Lung (tissue), 12 donors: ENCODE measurements around the gene KCTD16. TPM values are rescaled to one million over a fixed set of nuclear protein-coding genes. Genes with fewer than 3 reads are reported as not detected.

ENCODE experiments used
- ATAC-seq: fragments of 200-7000 bp; cut with Tn5 transposase; one replicate; pipeline ENCODE4 v1.9.1; 2020; ENCODE audit warnings: moderate number of reproducible peaks; ENCODE audit not compliant: insufficient read depth, low FRiP score
- DNase-seq, 3 donors: peaks; one replicate each; pipeline ENCODE4 v3.0.0-alpha.2; 2013 to 2017
- H3K27ac ChIP-seq, 2 donors: one replicate each; pipeline ENCODE4 v1.5.1; 2013; ENCODE audit warnings: mild to moderate bottlenecking in 2 of 2, moderate library complexity in 2 of 2, control low read depth in 1 of 2, inconsistent platforms in 1 of 2, low read depth in 1 of 2, low read length in 1 of 2
- H3K27me3 ChIP-seq, 3 donors: one replicate each; pipeline ENCODE4 v1.5.1; 2013; ENCODE audit warnings: low read length in 2 of 3; ENCODE audit not compliant: control insufficient read depth in 3 of 3, insufficient read depth in 3 of 3
- H3K36me3 ChIP-seq, 4 donors: one replicate each; pipeline ENCODE4 v1.5.1; 2013; ENCODE audit warnings: low read length in 4 of 4, mild to moderate bottlenecking in 1 of 4, moderate library complexity in 1 of 4; ENCODE audit not compliant: control insufficient read depth in 4 of 4, insufficient read depth in 4 of 4
- H3K4me1 ChIP-seq, 5 donors: one replicate each; pipeline ENCODE4 v1.5.1; 2013; ENCODE audit warnings: low read length in 5 of 5, mild to moderate bottlenecking in 2 of 5, moderate library complexity in 1 of 5; ENCODE audit not compliant: control insufficient read depth in 5 of 5, insufficient read depth in 5 of 5
- H3K4me3 ChIP-seq: one replicate; pipeline ENCODE4 v1.5.1; 2013; ENCODE audit warnings: mild to moderate bottlenecking, control low read depth, moderate library complexity
- H3K9ac ChIP-seq, 2 donors: one replicate each; pipeline ENCODE4 v1.5.1; 2013; ENCODE audit warnings: low read length in 2 of 2, control low read depth in 1 of 2; ENCODE audit not compliant: insufficient read depth in 1 of 2
- H3K9me3 ChIP-seq, 4 donors: one replicate each; pipeline ENCODE4 v1.5.1; 2013; ENCODE audit warnings: low read length in 3 of 4, mild to moderate bottlenecking in 1 of 4, moderate library complexity in 1 of 4; ENCODE audit not compliant: control insufficient read depth in 4 of 4, insufficient read depth in 3 of 4
- CTCF ChIP-seq: IDR thresholded peaks from 2 replicates; pipeline ENCODE4 v1.5.1; 2012; ENCODE audit warnings: mild to moderate bottlenecking; ENCODE audit errors: control extremely low read depth, extremely low read depth
- WGBS, 2 donors: extraction: QIAGEN DNeasy Blood & Tissue Kit; methylation state at CpG; one replicate each; pipeline ENCODE4 v1.1.7; 2013; 5-methylcytosine and 5-hydroxymethylcytosine counted together
- polyA plus RNA-seq, 2 donors: library from polyadenylated mRNA; stranded (reverse); fragments of 200-250 nt; gene quantifications; one replicate each; pipeline ENCODE4 v1.2.1, GENCODE V29; 2013
- total RNA-seq, 2 donors: library from RNA; depleted of rRNA in 1 of 2; stranded (reverse); fragments of >200 nt in 1 of 2; gene quantifications; one replicate each; pipeline ENCODE4 v1.2.1, GENCODE V29; 2014 to 2021
- donor health status: control.
- donor health status: control.
- donor health status: Bipolar disorder and iron deficiency.
- donor health status: healthy.
- donor health status: DM: yes; HTN: yes; CAD: no.

KCTD16 gene
- total and polyA plus RNA-seq, 4 donors: 0.07 to 0.63 (median 0.27) TPM

- no peaks in the 10 kb centered on the region for H3K36me3 ChIP-seq
- no peak overlapping the region for H3K9ac ChIP-seq
- H3K27ac ChIP-seq: no peak overlapping the region
- H3K4me3 ChIP-seq: no peak overlapping the region
- ATAC-seq: no peak
- peaks cover 0 to 2% (median 0%) of the 10 kb centered on the region in 3 donors for H3K27me3 ChIP-seq
- no peaks in the 10 kb centered on the region for H3K4me1 ChIP-seq
- 50% methylated on average over 3 of the region's 3 CpGs for whole genome bisulfite sequencing, 2 donors
- TF ChIP-seq CTCF: no peak
- no peak for DNase-seq
- H3K9me3 ChIP-seq: no peaks in the 10 kb centered on the region
These were observed 235.3 kb downstream of the KCTD16 start for GRCh38 chr5:144405991-144406390.

DNA sequence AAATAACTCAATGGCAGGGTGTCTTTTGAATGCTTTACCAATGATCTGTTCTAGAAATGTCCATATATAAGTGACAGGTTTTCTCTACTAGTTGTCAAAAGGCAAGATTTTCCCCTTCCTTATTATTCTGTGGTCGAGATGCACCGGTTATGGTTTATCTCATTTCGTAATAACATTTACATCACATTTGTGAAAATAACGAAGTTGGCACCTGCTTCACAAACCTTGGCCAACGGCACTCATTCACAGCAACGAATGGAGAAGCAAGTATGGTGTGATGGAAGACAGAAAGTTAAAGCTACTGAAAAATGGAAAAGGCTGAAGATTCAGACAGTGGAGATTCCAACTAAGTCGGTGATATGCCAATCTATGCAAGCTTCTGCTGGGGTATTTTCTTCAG, 235.8 kb downstream of the KCTD16 start:
- H3K36me3 ChIP-seq: no peaks in the 10 kb centered on the region
- no peak overlapping the region for H3K9ac ChIP-seq
- ATAC-seq (no peak), DNase-seq (no peak)
- H3K27me3 ChIP-seq: peaks cover 0 to 2% (median 0%) of the 10 kb centered on the region in 3 donors
- 30 to 61% methylated on average over 7 of the region's 7 CpGs for WGBS, 2 donors
- no peak overlapping the region for H3K4me3 ChIP-seq
- H3K9me3 ChIP-seq: no peaks in the 10 kb centered on the region
- TF ChIP-seq CTCF: no peak
- no peaks in the 10 kb centered on the region for H3K4me1 ChIP-seq
- no peak overlapping the region for H3K27ac ChIP-seq

GRCh38 chr5:144414202-144415029, 243.7 kb downstream of the KCTD16 start:
- ATAC-seq (no peak), DNase-seq (no peak)
- 82 to 85% methylated on average over 4 of the region's 4 CpGs for WGBS, 2 donors
- Histone ChIP-seq H3K9me3 (peaks cover 0 to 2% (median 0%) of the 10 kb centered on the region in 4 donors), H3K27me3 (no peaks in the 10 kb centered on the region), H3K4me3 (no peak overlapping the region), H3K36me3 (no peaks in the 10 kb centered on the region), H3K9ac (no peak overlapping the region), H3K4me1 (no peaks in the 10 kb centered on the region), H3K27ac (no peak overlapping the region)
- no peak for TF ChIP-seq CTCF

DNA sequence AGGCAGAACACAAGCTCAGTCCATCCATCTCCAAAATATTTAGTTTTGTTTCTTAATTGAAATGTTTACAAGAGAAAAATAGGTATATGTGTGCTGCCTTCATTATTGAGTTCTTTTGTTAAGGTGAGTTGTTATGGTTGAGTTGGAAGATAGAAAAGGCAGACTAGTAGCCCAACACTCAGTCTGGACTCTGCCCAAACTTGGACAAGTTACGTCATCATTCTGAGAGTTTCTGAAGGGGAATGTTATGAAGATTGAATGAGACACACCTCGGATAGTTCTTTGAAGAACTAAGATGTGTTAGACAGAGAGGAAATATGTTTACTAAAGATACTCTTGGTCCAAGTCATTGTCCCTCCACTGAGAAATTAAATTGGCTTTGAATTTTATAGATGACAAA, 245.5 kb downstream of the KCTD16 start:
- Histone ChIP-seq H3K27ac (no peak overlapping the region), H3K27me3 (no peaks in the 10 kb centered on the region), H3K36me3 (no peaks in the 10 kb centered on the region), H3K9ac (no peak overlapping the region), H3K4me1 (no peaks in the 10 kb centered on the region), H3K4me3 (no peak overlapping the region), H3K9me3 (peaks cover 0 to 2% (median 0%) of the 10 kb centered on the region in 4 donors)
- 63 to 81% methylated on average over 2 of the region's 2 CpGs for WGBS, 2 donors
- ATAC-seq (no peak), DNase-seq (no peak)
- TF ChIP-seq CTCF: no peak
